Activated T-cell treated with anti-CD3 and anti-CD28 coated beads, Interleukin-2, amount 50 U/mL, for 24 hours (primary cell): ENCODE measurements around the gene TMEM132C.
"Not testable (repeated sequence)": the region's sequence is repeated elsewhere in the genome, so short reads cannot be mapped to it uniquely, and the experiment has no call there.

Source experiments
- DNase-seq: peaks from one replicate; pipeline ENCODE4 v3.0.0-alpha.2; 2020
- H3K27ac Mint-ChIP-seq: 2 replicates; pipeline ENCODE4 v1.8.0; 2020; ENCODE audit warnings: mild to moderate bottlenecking, mixed read lengths
- H3K27me3 Mint-ChIP-seq: 2 replicates; pipeline ENCODE4 v1.8.0; 2020; ENCODE audit warnings: mixed read lengths
- H3K36me3 Mint-ChIP-seq: 2 replicates; pipeline ENCODE4 v1.8.0; 2020; ENCODE audit warnings: low read depth, mixed read lengths
- H3K4me1 Mint-ChIP-seq: 2 replicates; pipeline ENCODE4 v1.8.0; 2020; ENCODE audit warnings: low read depth, mixed read lengths
- H3K4me3 Mint-ChIP-seq: 2 replicates; pipeline ENCODE4 v1.8.0; 2020; ENCODE audit warnings: mild to moderate bottlenecking, moderate library complexity, mixed read lengths
- H3K9me3 Mint-ChIP-seq: 2 replicates; pipeline ENCODE4 v1.8.0; 2020; ENCODE audit warnings: mixed read lengths

TMEM132C gene

DNA sequence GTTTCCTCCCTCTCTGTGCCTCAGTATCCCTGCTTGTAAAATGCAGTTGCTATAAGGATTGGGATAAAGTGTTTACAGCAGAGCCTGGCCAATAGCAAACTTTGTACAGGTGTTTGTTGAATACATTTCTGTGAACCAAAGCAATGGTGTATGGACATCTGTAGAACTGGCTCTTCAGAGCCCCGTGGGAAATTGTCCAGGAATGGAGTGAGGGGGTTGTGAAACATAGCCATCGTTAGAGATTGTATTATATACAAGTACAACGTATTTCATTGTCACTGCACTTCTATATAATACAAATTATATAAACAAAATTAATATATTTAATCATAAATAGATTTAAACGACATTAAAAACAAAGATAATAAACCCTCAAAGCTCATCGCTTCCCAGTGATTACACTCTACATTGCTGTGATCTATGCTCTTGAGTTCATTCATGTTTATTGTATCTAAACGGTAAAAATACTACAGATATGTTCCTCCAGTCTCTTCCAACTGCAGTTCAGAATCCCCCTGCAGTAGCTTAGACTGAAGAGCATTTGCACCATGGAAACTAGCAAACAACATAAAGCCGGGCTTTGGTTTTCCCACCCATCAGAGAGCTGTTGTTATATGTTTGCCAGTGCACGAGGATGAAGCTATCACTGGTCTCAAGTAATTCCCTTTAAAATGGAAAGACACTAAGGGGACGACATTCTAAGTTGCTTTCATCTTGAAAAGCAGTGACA, 216.7 kb downstream of the TMEM132C start:
- Mint-ChIP-seq H3K36me3 (no peaks in the 10 kb centered on the region), H3K4me3 (no peak overlapping the region), H3K27me3 (no peaks in the 10 kb centered on the region), H3K9me3 (no peaks in the 10 kb centered on the region), H3K4me1 (no peaks in the 10 kb centered on the region), H3K27ac (no peak overlapping the region)
- DNase-seq: no peak

DNA sequence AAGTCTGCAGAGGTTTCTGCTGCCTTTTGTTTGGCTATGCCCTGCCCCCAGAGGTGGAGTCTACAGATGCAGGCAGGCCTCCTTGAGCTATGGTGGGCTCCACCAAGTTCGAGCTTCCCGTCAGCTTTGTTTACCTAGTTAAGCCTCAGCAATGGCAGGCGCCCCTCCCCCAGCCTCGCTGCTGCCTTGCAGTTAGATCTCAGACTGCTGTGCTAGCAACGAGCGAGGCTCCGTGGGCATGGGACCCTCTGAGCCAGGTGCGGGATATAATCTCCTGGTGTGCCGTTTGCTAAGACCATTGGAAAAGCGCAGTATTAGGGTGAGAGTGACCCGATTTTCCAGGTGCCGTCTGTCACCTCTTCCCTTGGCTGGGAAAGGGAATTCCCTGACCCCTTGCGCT, 230.4 kb downstream of the TMEM132C start:
- H3K36me3 Mint-ChIP-seq, DNase-seq, H3K4me1 Mint-ChIP-seq, H3K27ac Mint-ChIP-seq, H3K4me3 Mint-ChIP-seq, H3K27me3 Mint-ChIP-seq: not testable (repeated sequence)
- H3K9me3 Mint-ChIP-seq: peaks cover 11% of the 10 kb centered on the region

DNA sequence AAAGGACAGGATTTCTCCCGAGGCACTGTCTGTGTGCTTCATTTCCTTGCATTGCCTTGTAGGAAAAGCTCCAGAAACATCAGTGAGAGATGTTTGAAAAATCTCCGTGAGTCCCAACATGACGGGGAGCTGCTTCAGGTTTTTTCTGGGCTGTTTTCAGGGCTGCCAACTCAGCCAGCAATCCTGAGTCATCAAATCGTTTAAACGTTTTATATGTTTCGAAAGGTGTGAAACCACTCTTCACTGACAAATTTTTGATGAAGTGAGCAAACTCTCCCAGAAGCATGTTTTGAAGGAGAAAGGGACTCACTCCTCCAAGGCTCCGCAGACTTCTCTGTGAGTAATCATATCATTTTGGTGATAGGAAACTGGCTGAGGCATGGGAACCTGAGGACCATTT, 240.5 kb downstream of the TMEM132C start:
- Mint-ChIP-seq H3K4me3 (no peak overlapping the region), H3K36me3 (no peaks in the 10 kb centered on the region), H3K4me1 (no peaks in the 10 kb centered on the region), H3K27me3 (no peaks in the 10 kb centered on the region), H3K27ac (no peak overlapping the region), H3K9me3 (peaks cover 15% of the 10 kb centered on the region)
- DNase-seq: no peak

- no peak overlapping the region for H3K4me3 Mint-ChIP-seq
- H3K27me3 Mint-ChIP-seq: no peaks in the 10 kb centered on the region
- no peaks in the 10 kb centered on the region for H3K36me3 Mint-ChIP-seq
- no peak overlapping the region for H3K27ac Mint-ChIP-seq
- H3K4me1 Mint-ChIP-seq: no peaks in the 10 kb centered on the region
- H3K9me3 Mint-ChIP-seq: peaks cover 14% of the 10 kb centered on the region
- DNase-seq: no peak
Observed at GRCh38 chr12:128509170-128509569, 242.2 kb downstream of the TMEM132C start.

GRCh38 chr12:128510511-128510910, 243.5 kb downstream of the TMEM132C start:
- Mint-ChIP-seq H3K4me1 (no peaks in the 10 kb centered on the region), H3K9me3 (peaks cover 14% of the 10 kb centered on the region), H3K36me3 (no peaks in the 10 kb centered on the region), H3K4me3 (no peak overlapping the region), H3K27ac (no peak overlapping the region), H3K27me3 (no peaks in the 10 kb centered on the region)
- DNase-seq: no peak

DNA sequence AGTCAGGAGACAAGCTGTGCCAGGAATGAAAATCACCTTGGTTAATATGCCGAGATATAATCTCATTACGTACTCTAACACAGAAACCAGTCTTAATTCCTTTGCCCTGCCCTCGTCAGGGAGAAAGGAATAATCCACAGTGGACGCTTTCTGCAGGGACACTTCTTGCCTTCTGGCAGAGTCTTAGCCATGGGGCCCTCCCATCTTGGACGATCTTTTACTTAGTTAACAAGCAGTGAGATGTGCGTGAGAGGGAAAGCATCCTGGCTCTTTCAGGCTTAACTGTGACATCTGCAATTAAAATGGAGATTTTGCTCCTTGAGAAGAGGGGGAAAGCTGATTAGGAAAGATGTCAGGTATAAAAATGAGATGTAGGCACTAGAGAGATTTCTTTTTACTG, 246.4 kb downstream of the TMEM132C start:
- no peak overlapping the region for H3K27ac Mint-ChIP-seq
- H3K4me3 Mint-ChIP-seq: no peak overlapping the region
- peaks cover 7% of the 10 kb centered on the region for H3K9me3 Mint-ChIP-seq
- no peaks in the 10 kb centered on the region for H3K27me3 Mint-ChIP-seq
- no peak for DNase-seq
- H3K4me1 Mint-ChIP-seq: no peaks in the 10 kb centered on the region
- H3K36me3 Mint-ChIP-seq: no peaks in the 10 kb centered on the region

GRCh38 chr12:128513831-128514230, 246.9 kb downstream of the TMEM132C start:
- Mint-ChIP-seq H3K9me3 (peaks cover 7% of the 10 kb centered on the region), H3K27me3 (no peaks in the 10 kb centered on the region), H3K4me3 (no peak overlapping the region), H3K36me3 (no peaks in the 10 kb centered on the region), H3K4me1 (no peaks in the 10 kb centered on the region), H3K27ac (no peak overlapping the region)
- DNase-seq: no peak

- H3K27me3 Mint-ChIP-seq: no peaks in the 10 kb centered on the region
- H3K4me3 Mint-ChIP-seq: no peak overlapping the region
- H3K9me3 Mint-ChIP-seq: peaks cover 5% of the 10 kb centered on the region
- H3K27ac Mint-ChIP-seq: no peak overlapping the region
- H3K36me3 Mint-ChIP-seq: no peaks in the 10 kb centered on the region
- no peak for DNase-seq
- no peaks in the 10 kb centered on the region for H3K4me1 Mint-ChIP-seq
Observed at GRCh38 chr12:128518644-128519043, 251.7 kb downstream of the TMEM132C start.

GRCh38 chr12:128519426-128519825, 252.5 kb downstream of the TMEM132C start:
- Mint-ChIP-seq H3K27ac (no peak overlapping the region), H3K4me1 (no peaks in the 10 kb centered on the region), H3K4me3 (no peak overlapping the region), H3K9me3 (peaks cover 8% of the 10 kb centered on the region), H3K36me3 (no peaks in the 10 kb centered on the region), H3K27me3 (no peaks in the 10 kb centered on the region)
- DNase-seq: no peak

- H3K27ac Mint-ChIP-seq: no peak overlapping the region
- no peaks in the 10 kb centered on the region for H3K4me1 Mint-ChIP-seq
- no peak for DNase-seq
- H3K9me3 Mint-ChIP-seq: peaks cover 8% of the 10 kb centered on the region
- H3K36me3 Mint-ChIP-seq: no peaks in the 10 kb centered on the region
- H3K4me3 Mint-ChIP-seq: no peak overlapping the region
- H3K27me3 Mint-ChIP-seq: no peaks in the 10 kb centered on the region
Observed at GRCh38 chr12:128521981-128522380, 255.0 kb downstream of the TMEM132C start.

DNA sequence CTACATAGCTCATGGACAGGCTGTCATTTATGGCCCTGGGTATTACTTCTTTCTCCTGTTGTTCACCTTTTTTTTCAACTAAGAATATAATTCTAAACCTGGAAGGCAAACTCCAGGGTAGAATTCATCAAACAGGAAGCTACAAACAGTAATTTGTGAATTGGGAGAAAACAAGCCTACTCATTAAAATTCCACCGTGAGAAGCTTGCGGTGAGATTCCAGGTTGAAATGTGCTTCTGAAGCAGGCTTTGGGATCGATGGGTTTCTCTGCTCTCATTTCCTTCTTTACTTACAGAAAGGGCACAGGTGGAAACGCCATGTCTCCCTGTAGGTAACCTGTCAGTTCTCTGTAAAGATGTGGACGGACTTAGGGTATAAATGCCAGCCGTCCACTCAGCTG, 257.5 kb downstream of the TMEM132C start:
- H3K36me3 Mint-ChIP-seq: no peaks in the 10 kb centered on the region
- H3K4me1 Mint-ChIP-seq: no peaks in the 10 kb centered on the region
- H3K27me3 Mint-ChIP-seq: no peaks in the 10 kb centered on the region
- no peak overlapping the region for H3K27ac Mint-ChIP-seq
- H3K4me3 Mint-ChIP-seq: no peak overlapping the region
- no peak for DNase-seq
- peaks cover 8% of the 10 kb centered on the region for H3K9me3 Mint-ChIP-seq

- Mint-ChIP-seq H3K9me3 (peaks cover 3% of the 10 kb centered on the region), H3K4me1 (peaks cover 2% of the 10 kb centered on the region), H3K27me3 (no peaks in the 10 kb centered on the region), H3K4me3 (no peak overlapping the region), H3K27ac (no peak overlapping the region), H3K36me3 (no peaks in the 10 kb centered on the region)
- DNase-seq: no peak
Observed at GRCh38 chr12:128531170-128531569, 264.2 kb downstream of the TMEM132C start.

DNA sequence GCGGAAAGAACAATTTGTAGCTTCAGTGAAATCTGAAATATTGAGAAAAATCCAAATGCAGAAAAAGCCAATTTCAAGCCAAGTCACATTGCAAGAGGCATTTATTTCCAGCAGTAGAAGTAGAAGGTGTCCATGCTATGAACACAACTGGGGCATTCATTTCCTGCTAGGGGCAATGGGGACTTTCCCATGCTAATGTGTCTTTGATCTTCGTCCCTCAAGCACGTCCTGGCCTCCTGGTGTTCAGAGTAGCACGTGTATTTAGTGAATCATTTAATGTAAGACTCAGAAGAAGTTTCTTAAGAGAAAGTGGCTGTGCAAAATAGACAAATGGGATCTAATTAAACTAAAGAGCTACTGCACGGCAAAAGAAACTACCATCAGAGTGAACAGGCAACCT, 267.9 kb downstream of the TMEM132C start:
- no peak for DNase-seq
- Mint-ChIP-seq H3K9me3 (peaks cover 3% of the 10 kb centered on the region), H3K27ac (no peak overlapping the region), H3K27me3 (no peaks in the 10 kb centered on the region), H3K4me3 (no peak overlapping the region), H3K36me3 (no peaks in the 10 kb centered on the region), H3K4me1 (peaks cover 2% of the 10 kb centered on the region)

DNA sequence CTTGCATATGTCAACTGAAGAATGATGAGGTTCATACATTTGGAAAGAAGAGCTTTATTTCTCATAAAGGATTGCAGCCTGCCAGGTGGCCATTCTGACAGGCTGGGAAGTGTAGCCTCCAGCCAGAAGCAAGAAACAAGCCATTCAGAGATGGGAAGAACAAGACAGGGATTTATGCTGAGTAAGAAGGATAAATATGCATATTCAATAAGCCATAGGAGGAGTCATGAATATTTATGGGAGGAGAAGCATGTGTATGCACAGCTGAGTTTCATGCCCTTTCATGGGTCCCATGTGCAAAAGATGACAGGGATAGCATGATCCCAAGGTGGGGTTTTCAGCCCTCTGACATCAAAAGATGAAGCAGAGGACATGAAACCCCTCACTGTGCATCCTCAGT, 269.8 kb downstream of the TMEM132C start:
- Mint-ChIP-seq H3K27me3 (no peaks in the 10 kb centered on the region), H3K4me1 (peaks cover 2% of the 10 kb centered on the region), H3K4me3 (no peak overlapping the region), H3K9me3 (peaks cover 3% of the 10 kb centered on the region), H3K36me3 (no peaks in the 10 kb centered on the region), H3K27ac (no peak overlapping the region)
- DNase-seq: no peak

GRCh38 chr12:128537668-128538067, 270.7 kb downstream of the TMEM132C start:
- peaks cover 2% of the 10 kb centered on the region for H3K4me1 Mint-ChIP-seq
- no peaks in the 10 kb centered on the region for H3K27me3 Mint-ChIP-seq
- peaks cover 3% of the 10 kb centered on the region for H3K9me3 Mint-ChIP-seq
- no peak for DNase-seq
- no peak overlapping the region for H3K4me3 Mint-ChIP-seq
- H3K27ac Mint-ChIP-seq: no peak overlapping the region
- no peaks in the 10 kb centered on the region for H3K36me3 Mint-ChIP-seq

- no peak for DNase-seq
- Mint-ChIP-seq H3K4me1 (no peaks in the 10 kb centered on the region), H3K4me3 (no peak overlapping the region), H3K9me3 (no peaks in the 10 kb centered on the region), H3K27me3 (no peaks in the 10 kb centered on the region), H3K27ac (no peak overlapping the region), H3K36me3 (no peaks in the 10 kb centered on the region)
Observed at GRCh38 chr12:128542844-128543243, 275.9 kb downstream of the TMEM132C start.
